ENCODE data around the gene TMEM63A.
"Not testable (repeated sequence)": the region's sequence is repeated elsewhere in the genome, so short reads cannot be mapped to it uniquely, and the experiment has no call there.

Gene TMEM63A

GRCh38 chr1:225881959-225882693, at the start of gene TMEM63A:
Gene TMEM63A, minus strand, starts transcription at chr1:225882380. Its CDS starts 4,800 bp downstream, at chr1:225877580.
- Histone ChIP-seq H4K20me1 (ENCODE audit: control insufficient read depth, insufficient read depth, low read depth, low read length) (no peaks in the 10 kb centered on the region), H3K4me2 (ENCODE audit: low read length) (peak within 1 kb of the TSS; percentile 80), H3K4me3 (ENCODE audit: low read length) (peak within 1 kb of the TSS; percentile 81), H3K9me2 (replicated peaks; ENCODE audit: control insufficient read depth, low read length) (no peaks in the 10 kb centered on the region), H3K27me3 (ENCODE audit: control insufficient read depth, low read length) (peaks cover 45% of the 10 kb centered on the region), H3F3A (ENCODE audit: control insufficient read depth, insufficient read depth) (no peaks in the 10 kb centered on the region), H3K27ac (ENCODE audit: low read depth, low read length) (no peak within 1 kb of the TSS), H3K4me1 (ENCODE audit: control insufficient read depth, low read length) (peaks cover 18% of the 10 kb centered on the region), H3K9me3 (ENCODE audit: control insufficient read depth, insufficient read depth, low read length) (no peaks in the 10 kb centered on the region), H3K79me2 (ENCODE audit: control insufficient read depth, low read length) (no peaks in the 10 kb centered on the region), H3K36me3 (ENCODE audit: control insufficient read depth, low read length) (no peaks in the 10 kb centered on the region)
- TF ChIP-seq EZH2phosphoT487 (IDR thresholded peaks at IDR 0.05; ENCODE audit: borderline replicate concordance, low read length) (0 out of 2 replicates have a peak, but pooled peaks have one; percentile 25), CTCF (IDR thresholded peaks at IDR 0.05; ENCODE audit: low read depth, low read length, poor library complexity, severe bottlenecking) (peak; percentile 32)

GRCh38 chr1:225931270-225932136, 49.3 kb upstream of the TMEM63A start:
- H3K9me2 ChIP-seq (replicated peaks; ENCODE audit: control insufficient read depth, low read length): no peaks in the 10 kb centered on the region
- H3K27me3 ChIP-seq (ENCODE audit: control insufficient read depth, low read length): no peaks in the 10 kb centered on the region
- H3K9me3 ChIP-seq (ENCODE audit: control insufficient read depth, insufficient read depth, low read length): no peaks in the 10 kb centered on the region
- TF ChIP-seq EZH2phosphoT487 (IDR thresholded peaks at IDR 0.05; ENCODE audit: borderline replicate concordance, low read length) (no peak), CTCF (IDR thresholded peaks at IDR 0.05; ENCODE audit: low read depth, low read length, poor library complexity, severe bottlenecking) (no peak)
- H3F3A ChIP-seq (ENCODE audit: control insufficient read depth, insufficient read depth): no peaks in the 10 kb centered on the region
- no peak overlapping the region for H3K4me3 ChIP-seq (ENCODE audit: low read length)
- H3K4me2 ChIP-seq (ENCODE audit: low read length): no peak overlapping the region
- no peaks in the 10 kb centered on the region for H4K20me1 ChIP-seq (ENCODE audit: control insufficient read depth, insufficient read depth, low read depth, low read length)
- no peak overlapping the region for H3K27ac ChIP-seq (ENCODE audit: low read depth, low read length)
- H3K79me2 ChIP-seq (ENCODE audit: control insufficient read depth, low read length): no peaks in the 10 kb centered on the region
- peaks cover 7% of the 10 kb centered on the region for H3K4me1 ChIP-seq (ENCODE audit: control insufficient read depth, low read length)
- H3K36me3 ChIP-seq (ENCODE audit: control insufficient read depth, low read length): no peaks in the 10 kb centered on the region

DNA sequence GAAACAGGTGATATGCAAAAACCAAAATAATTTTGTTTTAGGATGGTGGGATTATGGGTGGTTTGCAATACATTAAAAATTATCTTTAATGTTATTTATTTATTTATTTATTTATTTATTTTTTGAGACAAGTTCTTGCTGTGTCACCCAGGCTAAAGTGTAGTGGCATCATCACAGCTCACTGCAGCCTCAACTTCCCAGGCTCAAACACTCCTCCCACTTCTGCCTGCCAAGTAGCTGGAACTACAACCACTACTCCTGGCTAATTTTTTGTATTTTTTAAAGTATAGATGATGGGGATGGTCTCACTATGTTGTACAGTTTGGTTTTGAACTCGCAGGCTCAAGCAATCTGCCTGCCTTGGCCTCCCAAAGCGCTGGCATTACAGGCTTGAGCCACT, 48.4 kb upstream of the TMEM63A start:
- Histone ChIP-seq H3K36me3 (ENCODE audit: control insufficient read depth, low read length) (no peaks in the 10 kb centered on the region), H3K4me2 (ENCODE audit: low read length) (no peak overlapping the region), H3K27me3 (ENCODE audit: control insufficient read depth, low read length) (no peaks in the 10 kb centered on the region), H3K27ac (ENCODE audit: low read depth, low read length) (no peak overlapping the region), H3F3A (ENCODE audit: control insufficient read depth, insufficient read depth) (no peaks in the 10 kb centered on the region), H4K20me1 (ENCODE audit: control insufficient read depth, insufficient read depth, low read depth, low read length) (no peaks in the 10 kb centered on the region), H3K4me1 (ENCODE audit: control insufficient read depth, low read length) (peaks cover 4% of the 10 kb centered on the region; the same call in 1 of the 2 replicates), H3K9me3 (ENCODE audit: control insufficient read depth, insufficient read depth, low read length) (no peaks in the 10 kb centered on the region), H3K4me3 (ENCODE audit: low read length) (no peak overlapping the region), H3K9me2 (replicated peaks; ENCODE audit: control insufficient read depth, low read length) (no peaks in the 10 kb centered on the region), H3K79me2 (ENCODE audit: control insufficient read depth, low read length) (no peaks in the 10 kb centered on the region)
- no peak for TF ChIP-seq CTCF (IDR thresholded peaks at IDR 0.05; ENCODE audit: low read depth, low read length, poor library complexity, severe bottlenecking)
- no peak for TF ChIP-seq EZH2phosphoT487 (IDR thresholded peaks at IDR 0.05; ENCODE audit: borderline replicate concordance, low read length)

- H3F3A ChIP-seq (ENCODE audit: control insufficient read depth, insufficient read depth); H3K36me3 ChIP-seq (ENCODE audit: control insufficient read depth, low read length); H3K27ac ChIP-seq (ENCODE audit: low read depth, low read length); H4K20me1 ChIP-seq (ENCODE audit: control insufficient read depth, insufficient read depth, low read depth, low read length); H3K4me2 ChIP-seq (ENCODE audit: low read length); H3K4me3 ChIP-seq (ENCODE audit: low read length); H3K27me3 ChIP-seq (ENCODE audit: control insufficient read depth, low read length); H3K9me2 ChIP-seq (replicated peaks; ENCODE audit: control insufficient read depth, low read length); H3K79me2 ChIP-seq (ENCODE audit: control insufficient read depth, low read length); H3K9me3 ChIP-seq (ENCODE audit: control insufficient read depth, insufficient read depth, low read length): not testable (repeated sequence)
- peaks cover 11% of the 10 kb centered on the region for H3K4me1 ChIP-seq (ENCODE audit: control insufficient read depth, low read length)
Observed at GRCh38 chr1:225929462-225929861, 47.3 kb upstream of the TMEM63A start.

All from DOHH2 (cell line).